ENCODE results near the gene STK32C.

GRCh38 chr10:132230557-132231210, 77.1 kb downstream of the STK32C start:
- TF ChIP-seq CTCF (IDR thresholded peaks at IDR 0.05 in 8 of 11, conservative IDR thresholded peaks at IDR 0.05 in 3 of 11) = no peak
- TF ChIP-seq POLR2A (IDR thresholded peaks at IDR 0.05) = no peak

Measured in spleen (tissue), 7 donors.